Fibroblast of lung (primary cell): Measurements from ENCODE around the gene PDE11A. TPM values are rescaled to one million over a fixed set of nuclear protein-coding genes. Genes with fewer than 3 reads are reported as not detected.

Source experiments
- DNase-seq, 2 donors: peaks; one replicate each; pipeline versions ENCODE4 v3.0.0 to v3.0.0-alpha.2; 2010; ENCODE audit warnings: low read depth in 2 of 2
- H2AFZ ChIP-seq: 2 replicates; pipeline ENCODE4 v1.5.1; 2012; ENCODE audit warnings: low read length, control low read depth, inconsistent platforms
- H3K27ac ChIP-seq: 2 replicates; pipeline ENCODE4 v1.5.1; 2011; ENCODE audit warnings: low read length, control low read depth; ENCODE audit not compliant: insufficient read depth
- H3K27me3 ChIP-seq: 2 replicates; pipeline ENCODE4 v1.5.1; 2011; ENCODE audit warnings: mild to moderate bottlenecking, low read length; ENCODE audit not compliant: control insufficient read depth, insufficient read depth
- H3K36me3 ChIP-seq: 2 replicates; pipeline ENCODE4 v1.5.1; 2011; ENCODE audit warnings: low read length; ENCODE audit not compliant: control insufficient read depth, insufficient read depth
- H3K4me1 ChIP-seq: 2 replicates; pipeline ENCODE4 v1.5.1; 2011; ENCODE audit warnings: low read length; ENCODE audit not compliant: control insufficient read depth, insufficient read depth; ENCODE audit errors: extremely low read depth
- H3K4me2 ChIP-seq: 2 replicates; pipeline ENCODE4 v1.5.1; 2011; ENCODE audit warnings: low read length, control low read depth; ENCODE audit not compliant: insufficient read depth; ENCODE audit errors: extremely low read depth
- H3K4me3 ChIP-seq, 4 experiments: fragments of 200-600 bp in 1 of 4; sonication (generic) in 1 of 4; replicated peaks in 1 of 4; 2 replicates each; pipeline ENCODE4 v1.5.1; 2011 to 2016; ENCODE audit warnings: low read length in 4 of 4, low read depth in 3 of 4, mild to moderate bottlenecking in 3 of 4, control low read depth in 2 of 4, inconsistent platforms in 1 of 4, mixed read lengths in 1 of 4; ENCODE audit not compliant: insufficient read depth in 1 of 4; ENCODE audit errors: control extremely low read depth in 1 of 4
- H3K79me2 ChIP-seq: 2 replicates; pipeline ENCODE4 v1.5.1; 2012; ENCODE audit warnings: mild to moderate bottlenecking, low read length, inconsistent platforms; ENCODE audit not compliant: control insufficient read depth, insufficient read depth
- H3K9ac ChIP-seq: 2 replicates; pipeline ENCODE4 v1.5.1; 2011; ENCODE audit warnings: mild to moderate bottlenecking, low read length, control low read depth; ENCODE audit not compliant: insufficient read depth
- H3K9me3 ChIP-seq: 2 replicates; pipeline ENCODE4 v1.5.1; 2012; ENCODE audit warnings: low read depth, low read length; ENCODE audit not compliant: control insufficient read depth, insufficient read depth
- H4K20me1 ChIP-seq: 2 replicates; pipeline ENCODE4 v1.5.1; 2011; ENCODE audit warnings: low read length; ENCODE audit not compliant: control insufficient read depth, insufficient read depth; ENCODE audit errors: extremely low read depth
- EZH2 ChIP-seq: IDR thresholded peaks from 2 replicates; pipeline ENCODE4 v1.5.1; 2012; ENCODE audit warnings: low read length, control low read depth, mild to moderate bottlenecking; ENCODE audit errors: missing control alignments
- polyA plus RNA-seq, 2 donors: library from polyadenylated mRNA; depleted of rRNA in 1 of 2; stranded (reverse) in 1 of 2; unstranded in 1 of 2; fragments of >200 nt; gene quantifications; 2 replicates each; pipeline ENCODE4 v1.2.1, GENCODE V29; 2011 to 2012; ENCODE audit warnings: missing spikeins in 1 of 2
- total RNA-seq: library from RNA; depleted of rRNA; stranded (reverse); fragments of >200 nt; gene quantifications from 2 replicates; pipeline ENCODE4 v1.2.1, GENCODE V29; 2014
- TF ChIP-seq, protein P1 (sequence below), 2 donors: IDR thresholded peaks in 1 of 2; conservative IDR thresholded peaks in 1 of 2; 1 replicate in 1 of 2; 2 replicates in 1 of 2; pipeline ENCODE4 v1.5.1; 2011 to 2012; ENCODE audit warnings: low read length in 2 of 2, control low read depth in 1 of 2, inconsistent platforms in 1 of 2, low read depth in 1 of 2, mild to moderate bottlenecking in 1 of 2

Gene PDE11A
- total and polyA plus RNA-seq, 2 donors (not counting 1 experiment from before 2014, with no cell fraction given) = 0.03 to 0.33 TPM

DNA sequence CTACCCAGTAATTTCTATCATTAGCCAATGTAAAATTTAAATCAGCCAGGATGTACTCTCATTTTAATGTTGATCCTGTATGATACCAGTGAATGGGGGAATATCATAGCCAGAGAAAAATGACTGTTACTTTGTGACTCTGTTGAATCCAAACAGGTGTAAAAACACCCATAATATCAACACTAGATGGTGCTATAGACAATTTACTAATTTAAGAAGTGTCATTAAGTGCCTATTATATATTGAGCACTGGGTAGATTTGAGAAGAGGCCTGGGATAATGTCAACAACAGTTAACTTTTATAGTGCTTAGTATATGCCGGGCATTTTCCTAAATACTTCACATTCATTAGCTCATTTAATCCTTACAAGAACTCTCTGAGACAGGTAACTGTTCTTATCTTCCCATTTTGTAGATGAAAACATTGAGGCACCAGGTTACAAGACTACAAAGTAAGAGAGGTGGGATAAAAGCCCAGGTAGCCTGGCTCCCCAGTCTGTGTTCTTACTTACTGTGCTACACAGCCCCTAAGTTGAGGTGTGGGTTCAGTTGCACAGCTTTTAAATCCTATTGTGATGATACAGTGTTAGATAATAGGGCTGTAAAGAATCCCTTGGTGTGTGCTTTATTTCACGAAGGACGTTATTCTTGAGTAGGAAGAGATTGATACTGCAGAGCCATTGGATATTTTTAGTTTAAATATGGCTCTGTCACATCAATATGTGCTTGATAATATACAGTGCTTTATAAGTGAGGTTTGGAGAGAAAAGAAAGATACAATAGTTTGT is 354.6 kb downstream of the PDE11A start:
- Histone ChIP-seq H3K36me3 (no peaks in the 10 kb centered on the region), H3K4me3 (no peak overlapping the region), H2AFZ (no peak overlapping the region), H3K27me3 (no peaks in the 10 kb centered on the region), H3K9ac (no peak overlapping the region), H3K27ac (no peak overlapping the region), H3K4me1 (no peaks in the 10 kb centered on the region), H3K79me2 (no peaks in the 10 kb centered on the region), H4K20me1 (no peaks in the 10 kb centered on the region), H3K4me2 (no peak overlapping the region), H3K9me3 (no peaks in the 10 kb centered on the region)
- no peak for DNase-seq
- TF ChIP-seq, protein P1, sequence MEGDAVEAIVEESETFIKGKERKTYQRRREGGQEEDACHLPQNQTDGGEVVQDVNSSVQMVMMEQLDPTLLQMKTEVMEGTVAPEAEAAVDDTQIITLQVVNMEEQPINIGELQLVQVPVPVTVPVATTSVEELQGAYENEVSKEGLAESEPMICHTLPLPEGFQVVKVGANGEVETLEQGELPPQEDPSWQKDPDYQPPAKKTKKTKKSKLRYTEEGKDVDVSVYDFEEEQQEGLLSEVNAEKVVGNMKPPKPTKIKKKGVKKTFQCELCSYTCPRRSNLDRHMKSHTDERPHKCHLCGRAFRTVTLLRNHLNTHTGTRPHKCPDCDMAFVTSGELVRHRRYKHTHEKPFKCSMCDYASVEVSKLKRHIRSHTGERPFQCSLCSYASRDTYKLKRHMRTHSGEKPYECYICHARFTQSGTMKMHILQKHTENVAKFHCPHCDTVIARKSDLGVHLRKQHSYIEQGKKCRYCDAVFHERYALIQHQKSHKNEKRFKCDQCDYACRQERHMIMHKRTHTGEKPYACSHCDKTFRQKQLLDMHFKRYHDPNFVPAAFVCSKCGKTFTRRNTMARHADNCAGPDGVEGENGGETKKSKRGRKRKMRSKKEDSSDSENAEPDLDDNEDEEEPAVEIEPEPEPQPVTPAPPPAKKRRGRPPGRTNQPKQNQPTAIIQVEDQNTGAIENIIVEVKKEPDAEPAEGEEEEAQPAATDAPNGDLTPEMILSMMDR (conservative IDR thresholded peaks at IDR 0.05 in 1 of 2, IDR thresholded peaks at IDR 0.05 in 1 of 2; ENCODE audit: low read depth in 1 of 2, low read length in 2 of 2) = no peak
- no peak for TF ChIP-seq EZH2

DNA sequence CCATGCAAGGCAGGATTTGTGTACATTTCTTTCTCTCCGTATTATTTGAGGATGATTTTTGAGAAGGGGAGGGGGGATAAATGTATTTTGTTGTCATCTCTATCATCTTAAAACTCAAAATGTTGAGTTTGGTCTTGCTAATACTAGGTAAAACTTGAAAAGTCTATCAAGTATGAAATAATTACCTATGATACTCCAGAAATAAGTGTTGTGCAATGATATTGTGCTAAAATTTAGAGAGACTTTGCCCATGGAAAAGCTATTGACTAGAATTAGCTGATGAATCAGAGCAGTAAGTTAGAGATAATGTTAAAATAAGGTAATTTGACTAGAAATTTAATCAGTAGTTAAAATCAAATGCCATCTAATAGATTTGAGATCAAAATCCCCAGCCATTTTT is 356.1 kb downstream of the PDE11A start:
- Histone ChIP-seq H3K36me3 (no peaks in the 10 kb centered on the region), H3K4me3 (no peak overlapping the region), H3K4me2 (no peak overlapping the region), H3K27ac (no peak overlapping the region), H3K9me3 (no peaks in the 10 kb centered on the region), H3K79me2 (no peaks in the 10 kb centered on the region), H3K9ac (no peak overlapping the region), H4K20me1 (no peaks in the 10 kb centered on the region), H2AFZ (no peak overlapping the region), H3K27me3 (no peaks in the 10 kb centered on the region), H3K4me1 (no peaks in the 10 kb centered on the region)
- DNase-seq = no peak
- TF ChIP-seq EZH2 = no peak
- TF ChIP-seq, protein P1 (conservative IDR thresholded peaks at IDR 0.05 in 1 of 2, IDR thresholded peaks at IDR 0.05 in 1 of 2; ENCODE audit: low read depth in 1 of 2, low read length in 2 of 2) = no peak

DNA sequence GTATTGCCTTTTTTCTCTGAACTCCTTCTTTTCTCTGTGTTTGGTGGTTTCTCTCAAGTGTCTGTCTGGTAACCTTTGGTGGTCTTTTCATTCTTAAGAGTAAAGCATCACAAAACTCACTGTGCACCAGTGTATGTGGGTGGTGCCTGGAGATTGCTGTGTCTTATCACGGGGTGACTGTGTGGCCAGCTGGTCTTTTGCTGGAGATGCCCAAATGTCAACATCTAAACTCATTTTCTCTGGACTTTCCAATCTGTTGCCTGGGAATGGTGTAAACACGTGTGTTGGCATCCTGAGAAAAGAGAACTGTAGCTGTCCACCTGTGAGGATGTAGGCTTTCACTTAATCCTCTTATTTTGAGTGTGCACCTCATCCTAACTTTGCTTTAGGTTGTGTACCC is 356.8 kb downstream of the PDE11A start:
- Histone ChIP-seq H3K27me3 (no peaks in the 10 kb centered on the region), H3K9me3 (no peaks in the 10 kb centered on the region), H3K27ac (no peak overlapping the region), H4K20me1 (no peaks in the 10 kb centered on the region), H3K4me3 (no peak overlapping the region), H2AFZ (no peak overlapping the region), H3K36me3 (no peaks in the 10 kb centered on the region), H3K4me1 (no peaks in the 10 kb centered on the region), H3K9ac (no peak overlapping the region), H3K79me2 (no peaks in the 10 kb centered on the region), H3K4me2 (no peak overlapping the region)
- no peak for DNase-seq
- TF ChIP-seq, protein P1 (conservative IDR thresholded peaks at IDR 0.05 in 1 of 2, IDR thresholded peaks at IDR 0.05 in 1 of 2; ENCODE audit: low read depth in 1 of 2, low read length in 2 of 2) = no peak
- TF ChIP-seq EZH2 = no peak
